Adrenal gland (tissue), 5 donors: ENCODE measurements around the gene VSIR.

ENCODE experiments used
- CTCF ChIP-seq, 6 experiments: fragments of 450-650 bp in 4 of 6; fragments of 200-600 bp in 2 of 6; sonication (generic) in 1 of 6; IDR thresholded peaks; 1 replicate in 5 of 6; 2 replicates in 1 of 6; pipeline versions ENCODE4 v1.5.1 to v1.8.0; 2016 to 2021; ENCODE audit warnings: antibody characterized with exemption in 6 of 6, mild to moderate bottlenecking in 2 of 6, moderate library complexity in 1 of 6
- POLR2A ChIP-seq, 2 donors: fragments of 450-650 bp; IDR thresholded peaks; one replicate each; pipeline ENCODE4 v1.6.1; 2017; ENCODE audit warnings: antibody characterized with exemption in 2 of 2, mild to moderate bottlenecking in 2 of 2, moderate library complexity in 1 of 2
- donor health status: DM: no; HTN: no; CAD: no.

DNA sequence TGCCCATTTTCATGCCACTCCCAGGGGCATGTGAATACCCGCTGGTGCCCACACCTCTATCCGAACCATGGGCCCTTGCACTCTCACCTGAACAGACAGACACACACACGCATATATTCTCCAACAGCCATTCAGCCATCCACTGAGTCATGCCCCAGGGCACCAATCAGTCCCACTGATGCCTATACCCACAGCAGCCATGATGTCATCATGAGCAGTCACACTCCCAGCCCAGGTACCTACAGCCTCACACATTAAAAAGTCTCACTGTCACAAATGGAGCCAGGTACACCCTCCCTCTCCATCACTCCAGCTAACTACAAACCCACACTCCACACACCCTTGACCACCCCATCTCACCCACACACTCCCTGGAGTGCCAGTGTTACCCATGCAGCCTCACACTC is 12.2 kb downstream of the VSIR start:
- TF ChIP-seq CTCF (IDR thresholded peaks at IDR 0.05) (no peak), POLR2A (IDR thresholded peaks at IDR 0.05) (no peak)
